H9 (cell line): ENCODE data around the gene MYLK. TPM values are rescaled to one million over a fixed set of nuclear protein-coding genes. Genes with fewer than 3 reads are reported as not detected.

Experiments used
- DNase-seq: peaks from one replicate; pipeline ENCODE4 v3.0.0-alpha.2; 2017
- H2AFZ ChIP-seq: one replicate; pipeline ENCODE4 v1.6.1; 2013; ENCODE audit warnings: mild to moderate bottlenecking, low read length, control low read depth, moderate library complexity
- H2AK5ac ChIP-seq: 2 replicates; pipeline ENCODE4 v1.6.1; 2013; ENCODE audit warnings: low read length, control low read depth, mixed read lengths; ENCODE audit not compliant: insufficient read length
- H2BK120ac ChIP-seq: one replicate; pipeline ENCODE4 v1.6.1; 2013; ENCODE audit warnings: low read depth, mild to moderate bottlenecking, low read length, control low read depth, inconsistent platforms; ENCODE audit not compliant: poor library complexity, severe bottlenecking
- H2BK12ac ChIP-seq: 2 replicates; pipeline ENCODE4 v1.6.1; 2013; ENCODE audit warnings: low read length, control low read depth, mixed read lengths, low read depth; ENCODE audit not compliant: insufficient read length
- H2BK15ac ChIP-seq: 2 replicates; pipeline ENCODE4 v1.6.1; 2013; ENCODE audit warnings: low read depth, low read length, control low read depth
- H2BK20ac ChIP-seq: one replicate; pipeline ENCODE4 v1.6.1; 2013; ENCODE audit warnings: low read depth, mild to moderate bottlenecking, low read length, control low read depth, inconsistent platforms; ENCODE audit not compliant: poor library complexity, severe bottlenecking
- H2BK5ac ChIP-seq: 2 replicates; pipeline ENCODE4 v1.6.1; 2013; ENCODE audit warnings: low read length, control low read depth, mixed read lengths; ENCODE audit not compliant: insufficient read length
- H3K14ac ChIP-seq: 2 replicates; pipeline ENCODE4 v1.6.1; 2013; ENCODE audit warnings: low read length, control low read depth; ENCODE audit not compliant: insufficient read depth
- H3K18ac ChIP-seq: 2 replicates; pipeline ENCODE4 v1.6.1; 2013; ENCODE audit warnings: low read depth, mild to moderate bottlenecking, mixed read lengths, low read length, control low read depth; ENCODE audit not compliant: insufficient read length
- H3K23ac ChIP-seq: 2 replicates; pipeline ENCODE4 v1.6.1; 2013; ENCODE audit warnings: low read length, control low read depth, mixed read lengths, low read depth; ENCODE audit not compliant: insufficient read length
- H3K23me2 ChIP-seq: 2 replicates; pipeline ENCODE4 v1.6.1; 2013; ENCODE audit warnings: low read depth, mild to moderate bottlenecking, mixed read lengths, low read length, control low read depth; ENCODE audit not compliant: insufficient read length, poor library complexity, severe bottlenecking
- H3K27ac ChIP-seq: 2 replicates; pipeline ENCODE4 v1.5.1; 2013; ENCODE audit warnings: low read length, control low read depth, mixed read lengths, low read depth; ENCODE audit not compliant: insufficient read length
- H3K27me3 ChIP-seq: 2 replicates; pipeline ENCODE4 v1.6.1; 2013; ENCODE audit warnings: low read length, control low read depth, inconsistent platforms; ENCODE audit not compliant: insufficient read depth
- H3K4ac ChIP-seq: 2 replicates; pipeline ENCODE4 v1.6.1; 2013; ENCODE audit warnings: low read depth, mild to moderate bottlenecking, control low read depth, inconsistent platforms, low read length, moderate library complexity
- H3K4me1 ChIP-seq: 2 replicates; pipeline ENCODE4 v1.6.1; 2013; ENCODE audit warnings: low read length, control low read depth, inconsistent platforms; ENCODE audit not compliant: insufficient read depth
- H3K4me2 ChIP-seq: 2 replicates; pipeline ENCODE4 v1.6.1; 2013; ENCODE audit warnings: low read length, control low read depth, mixed read lengths; ENCODE audit not compliant: insufficient read length, insufficient read depth
- H3K56ac ChIP-seq: 2 replicates; pipeline ENCODE4 v1.6.1; 2013; ENCODE audit warnings: low read depth, mild to moderate bottlenecking, mixed read lengths, low read length, control low read depth; ENCODE audit not compliant: insufficient read length
- H3K79me1 ChIP-seq: 2 replicates; pipeline ENCODE4 v1.6.1; 2013; ENCODE audit warnings: low read depth, mild to moderate bottlenecking, moderate library complexity, low read length, control low read depth, inconsistent platforms; ENCODE audit not compliant: insufficient read depth, poor library complexity, severe bottlenecking
- H3K79me2 ChIP-seq: 2 replicates; pipeline ENCODE4 v1.6.1; 2013; ENCODE audit warnings: low read length, control low read depth, inconsistent platforms; ENCODE audit not compliant: insufficient read depth
- H3K9ac ChIP-seq: 2 replicates; pipeline ENCODE4 v1.6.1; 2013; ENCODE audit warnings: low read length, control low read depth, mixed read lengths; ENCODE audit not compliant: insufficient read length; ENCODE audit errors: extremely low read depth
- H3K9me3 ChIP-seq: one replicate; pipeline ENCODE4 v1.6.1; 2013; ENCODE audit warnings: low read depth, low read length, inconsistent platforms; ENCODE audit not compliant: control insufficient read depth
- H3T11ph ChIP-seq: one replicate; pipeline ENCODE4 v1.6.1; 2013; ENCODE audit warnings: mild to moderate bottlenecking, low read length, control low read depth, inconsistent platforms
- H4K20me1 ChIP-seq: one replicate; pipeline ENCODE4 v1.6.1; 2013; ENCODE audit not compliant: control insufficient read depth, insufficient read length, insufficient read depth
- H4K5ac ChIP-seq: 2 replicates; pipeline ENCODE4 v1.6.1; 2013; ENCODE audit warnings: low read depth, mild to moderate bottlenecking, mixed read lengths, low read length, control low read depth; ENCODE audit not compliant: insufficient read length
- H4K8ac ChIP-seq: replicated peaks from 2 replicates; pipeline ENCODE4 v1.6.1; 2013; ENCODE audit warnings: low read length, control low read depth, mixed read lengths, low read depth; ENCODE audit not compliant: insufficient read length
- H4K91ac ChIP-seq: 2 replicates; pipeline ENCODE4 v1.6.1; 2013; ENCODE audit warnings: low read depth, mild to moderate bottlenecking, moderate library complexity, mixed read lengths, low read length, control low read depth; ENCODE audit not compliant: insufficient read length
- H3K27ac Mint-ChIP-seq, 3 experiments: 2 replicates in 2 of 3; 3 replicates in 1 of 3; pipeline ENCODE4 v1.8.0; 2020 to 2021; ENCODE audit warnings: mixed read lengths in 3 of 3, mild to moderate bottlenecking in 1 of 3, moderate library complexity in 1 of 3
- H3K27me3 Mint-ChIP-seq: 2 replicates; pipeline ENCODE4 v1.8.0; 2021; ENCODE audit warnings: low read depth, mild to moderate bottlenecking, moderate library complexity, mixed read lengths
- H3K36me3 Mint-ChIP-seq, 3 experiments: 2 replicates in 2 of 3; 3 replicates in 1 of 3; pipeline ENCODE4 v1.8.0; 2020 to 2021; ENCODE audit warnings: low read depth in 3 of 3, mixed read lengths in 3 of 3; ENCODE audit not compliant: insufficient read depth in 1 of 3
- H3K4me1 Mint-ChIP-seq, 2 experiments: 2 replicates each; pipeline ENCODE4 v1.8.0; 2020; ENCODE audit warnings: mixed read lengths in 2 of 2
- H3K4me3 Mint-ChIP-seq, 2 experiments: 2 replicates in 1 of 2; 3 replicates in 1 of 2; pipeline ENCODE4 v1.8.0; 2020 to 2021; ENCODE audit warnings: mild to moderate bottlenecking in 2 of 2, mixed read lengths in 2 of 2, moderate library complexity in 1 of 2
- H3K9me3 Mint-ChIP-seq, 2 experiments: 2 replicates in 1 of 2; 3 replicates in 1 of 2; pipeline ENCODE4 v1.8.0; 2020; ENCODE audit warnings: mild to moderate bottlenecking in 2 of 2, mixed read lengths in 2 of 2, moderate library complexity in 1 of 2
- WGBS: extraction: QIAGEN DNeasy Blood & Tissue Kit; methylation state at CpG from one replicate; pipeline ENCODE4 v1.1.7; 2013; ENCODE audit warnings: missing lambda C conversion rate, low lambda C conversion rate, mixed read lengths; ENCODE audit not compliant: insufficient read length; ENCODE audit errors: extremely low coverage; 5-methylcytosine and 5-hydroxymethylcytosine counted together
- total RNA-seq: library from RNA; stranded (reverse); gene quantifications from 2 replicates; pipeline ENCODE4 v1.2.1, GENCODE V29; 2021
- TF ChIP-seq, protein P1 (sequence below): fragments of 200-600 bp; sonication (generic); conservative IDR thresholded peaks from 3 replicates; pipeline ENCODE4 v1.8.0; 2021; ENCODE audit warnings: antibody characterized with exemption, mild to moderate bottlenecking

Gene MYLK
- total RNA-seq, 1 experiment from 2014 or later: 10.1 TPM

DNA sequence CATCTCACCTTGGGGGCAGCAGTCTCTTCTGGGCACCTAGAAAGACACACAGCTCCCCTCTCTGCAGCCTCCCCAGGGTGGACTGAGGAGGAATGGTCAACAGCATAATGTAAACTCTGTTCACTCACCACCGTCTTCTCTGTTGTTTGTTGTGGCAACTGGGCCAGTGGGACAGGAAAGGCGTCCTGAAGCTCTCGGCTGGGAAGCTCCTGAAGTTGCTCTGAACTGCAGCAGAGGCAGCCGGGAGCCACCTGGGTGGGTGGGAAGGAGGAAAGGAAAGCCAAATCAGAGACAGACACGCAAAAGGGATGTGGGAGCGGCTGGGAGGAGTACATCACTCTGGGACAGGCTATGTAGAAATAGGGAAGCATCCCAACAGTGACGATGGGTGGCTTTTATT, 52.7 kb downstream of the MYLK start:
- H3K23ac ChIP-seq: no peak overlapping the region
- no peak overlapping the region for H2BK15ac ChIP-seq
- H2AFZ ChIP-seq: no peak overlapping the region
- WGBS: no CpG with 5 or more reads among the region's 7 CpGs
- H2BK20ac ChIP-seq: no peak overlapping the region
- no peak overlapping the region for H4K91ac ChIP-seq
- H4K8ac ChIP-seq: no peak overlapping the region
- H4K5ac ChIP-seq: no peak overlapping the region
- H3T11ph ChIP-seq: no peak overlapping the region
- H3K23me2 ChIP-seq: no peaks in the 10 kb centered on the region
- TF ChIP-seq, protein P1, sequence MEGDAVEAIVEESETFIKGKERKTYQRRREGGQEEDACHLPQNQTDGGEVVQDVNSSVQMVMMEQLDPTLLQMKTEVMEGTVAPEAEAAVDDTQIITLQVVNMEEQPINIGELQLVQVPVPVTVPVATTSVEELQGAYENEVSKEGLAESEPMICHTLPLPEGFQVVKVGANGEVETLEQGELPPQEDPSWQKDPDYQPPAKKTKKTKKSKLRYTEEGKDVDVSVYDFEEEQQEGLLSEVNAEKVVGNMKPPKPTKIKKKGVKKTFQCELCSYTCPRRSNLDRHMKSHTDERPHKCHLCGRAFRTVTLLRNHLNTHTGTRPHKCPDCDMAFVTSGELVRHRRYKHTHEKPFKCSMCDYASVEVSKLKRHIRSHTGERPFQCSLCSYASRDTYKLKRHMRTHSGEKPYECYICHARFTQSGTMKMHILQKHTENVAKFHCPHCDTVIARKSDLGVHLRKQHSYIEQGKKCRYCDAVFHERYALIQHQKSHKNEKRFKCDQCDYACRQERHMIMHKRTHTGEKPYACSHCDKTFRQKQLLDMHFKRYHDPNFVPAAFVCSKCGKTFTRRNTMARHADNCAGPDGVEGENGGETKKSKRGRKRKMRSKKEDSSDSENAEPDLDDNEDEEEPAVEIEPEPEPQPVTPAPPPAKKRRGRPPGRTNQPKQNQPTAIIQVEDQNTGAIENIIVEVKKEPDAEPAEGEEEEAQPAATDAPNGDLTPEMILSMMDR: no peak
- H3K18ac ChIP-seq: no peak overlapping the region
- Mint-ChIP-seq H3K9me3 (peaks cover 26 to 30% of the 10 kb centered on the region in 2 experiments), H3K4me1 (peaks cover 3% of the 10 kb centered on the region in 2 experiments; a peak in 3 of 4 replicates), H3K36me3 (peaks cover 29 to 41% (median 34%) of the 10 kb centered on the region in 3 experiments), H3K4me3 (no peak overlapping the region), H3K27me3 (no peaks in the 10 kb centered on the region), H3K27ac (no peak overlapping the region)
- H3K4me2 ChIP-seq: no peak overlapping the region
- no peak overlapping the region; the same call in 1 of the 2 replicates for H3K14ac ChIP-seq
- no peak overlapping the region for H3K9ac ChIP-seq
- no peaks in the 10 kb centered on the region for H4K20me1 ChIP-seq
- no peak overlapping the region for H3K27ac ChIP-seq
- H3K56ac ChIP-seq: no peak overlapping the region
- DNase-seq: no peak
- no peaks in the 10 kb centered on the region for H3K4me1 ChIP-seq
- no peaks in the 10 kb centered on the region for H3K79me2 ChIP-seq
- no peaks in the 10 kb centered on the region for H3K9me3 ChIP-seq
- H2AK5ac ChIP-seq: no peak overlapping the region
- no peaks in the 10 kb centered on the region for H3K27me3 ChIP-seq
- H2BK5ac ChIP-seq: no peak overlapping the region
- no peak overlapping the region for H2BK120ac ChIP-seq
- no peak overlapping the region for H2BK12ac ChIP-seq
- H3K79me1 ChIP-seq: no peaks in the 10 kb centered on the region
- H3K4ac ChIP-seq: no peak overlapping the region
